Endothelial cell of hepatic sinusoid (primary cell): ENCODE data around the gene CD22.

Source experiments
- in situ Hi-C: cut with HindIII; loops from 2 replicates; pipeline ENCODE4 v1.10.0; 2017; ENCODE audit warnings: low sequenced_read_pairs

CD22 gene

GRCh38 chr19:35294859-35295791 is 33.9 kb upstream of the CD22 start:
- in situ Hi-C loops = loop anchor here (25.0 kb wide), 1 partner anchor 142 kb away; the partner anchor contains the start of gene FFAR2

DNA sequence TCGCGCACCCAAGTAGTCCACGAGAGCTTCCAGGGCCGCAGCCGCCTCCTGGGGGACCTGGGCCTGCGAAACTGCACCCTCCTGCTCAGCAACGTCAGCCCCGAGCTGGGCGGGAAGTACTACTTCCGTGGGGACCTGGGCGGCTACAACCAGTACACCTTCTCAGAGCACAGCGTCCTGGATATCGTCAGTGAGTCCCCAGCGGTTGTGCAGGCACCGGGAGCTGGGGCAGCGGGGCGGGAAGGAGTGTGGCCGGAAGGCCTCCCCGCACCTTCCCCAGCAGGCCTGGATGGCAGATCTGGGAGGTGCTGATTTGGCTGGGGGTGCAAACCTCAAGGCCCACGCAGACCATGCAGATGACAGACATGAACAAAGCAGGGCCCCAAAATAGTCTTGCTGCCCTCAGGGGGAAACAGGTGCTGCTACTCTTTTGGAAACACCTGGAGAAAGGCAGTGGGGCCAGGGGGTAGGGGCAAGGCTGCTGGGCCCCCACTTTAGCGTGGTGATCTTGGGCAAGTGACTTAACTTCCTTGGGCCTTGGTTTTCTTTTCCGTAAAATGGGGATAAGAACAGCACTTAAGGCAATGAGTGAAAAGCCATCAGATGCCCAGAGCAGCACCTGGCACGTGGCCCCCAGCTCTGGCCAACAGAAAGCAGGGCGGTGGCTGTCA is 33.1 kb upstream of the CD22 start:
- in situ Hi-C loops = loop anchor here (25.0 kb wide), 1 partner anchor 141 kb away; the partner anchor contains the start of gene FFAR2

DNA sequence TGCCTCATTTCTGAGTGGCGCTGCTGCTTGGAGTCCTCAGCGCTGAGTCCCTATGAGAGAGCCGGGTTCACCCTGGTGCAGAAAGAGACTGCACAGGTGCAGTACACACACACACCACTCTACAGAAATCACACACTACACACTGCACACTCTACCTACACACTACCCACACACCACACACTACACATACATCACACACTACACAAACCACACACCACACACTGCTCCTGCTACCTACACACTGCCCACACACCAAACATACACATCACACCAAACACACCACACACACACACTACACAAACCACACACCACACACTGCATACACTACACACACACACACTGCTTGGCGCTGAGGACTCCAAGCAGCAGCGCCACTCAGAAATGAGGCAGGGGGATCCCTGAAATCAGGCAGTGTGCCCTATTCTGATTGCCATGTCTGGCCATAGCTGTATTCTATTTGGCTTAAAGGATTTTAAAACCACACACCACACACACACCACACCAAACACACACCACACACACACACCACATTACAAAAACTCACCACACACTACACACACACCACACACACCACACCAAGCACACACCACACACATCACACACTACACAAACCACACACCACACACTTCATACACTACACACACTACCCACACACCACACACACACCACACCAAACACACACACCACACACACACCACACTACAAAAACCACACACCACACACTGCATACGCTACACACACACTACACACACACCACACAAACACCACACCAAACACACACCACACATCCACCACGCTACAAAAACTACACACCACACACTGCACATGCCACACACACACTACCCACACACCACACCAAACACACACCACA is 32.1 kb upstream of the CD22 start:
- in situ Hi-C loops = loop anchor here (25.0 kb wide), 1 partner anchor 140 kb away; the partner anchor contains the start of gene FFAR2

DNA sequence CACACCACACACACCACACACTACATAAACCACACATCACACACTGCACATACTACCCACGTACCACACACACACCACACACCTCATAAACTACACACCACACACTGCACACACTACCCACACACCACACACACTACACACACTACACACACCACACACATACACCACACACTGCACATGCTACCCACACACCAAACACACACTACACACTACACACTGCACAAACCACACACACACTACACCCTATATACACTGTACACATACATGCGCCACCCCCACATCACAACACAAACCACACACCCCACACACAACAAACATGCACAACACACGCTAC is 31.5 kb upstream of the CD22 start:
- in situ Hi-C loops = loop anchor here (25.0 kb wide), 1 partner anchor 140 kb away; the partner anchor contains the start of gene FFAR2

DNA sequence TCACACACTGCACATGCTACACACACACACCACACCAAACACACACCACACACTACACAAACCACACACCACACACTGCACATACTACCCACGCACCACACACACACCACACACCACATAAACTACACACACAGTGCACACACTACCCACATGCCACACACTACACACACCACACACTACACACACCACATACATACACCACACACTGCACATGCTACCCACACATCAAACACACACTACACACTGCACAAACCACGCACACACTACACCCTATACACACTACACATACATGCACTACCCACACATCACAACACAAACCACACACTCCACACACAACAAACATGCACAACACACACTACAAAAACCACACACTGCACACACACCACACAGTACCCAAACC is 31.1 kb upstream of the CD22 start:
- in situ Hi-C loops = loop anchor here (25.0 kb wide), 1 partner anchor 139 kb away; the partner anchor contains the start of gene FFAR2

DNA sequence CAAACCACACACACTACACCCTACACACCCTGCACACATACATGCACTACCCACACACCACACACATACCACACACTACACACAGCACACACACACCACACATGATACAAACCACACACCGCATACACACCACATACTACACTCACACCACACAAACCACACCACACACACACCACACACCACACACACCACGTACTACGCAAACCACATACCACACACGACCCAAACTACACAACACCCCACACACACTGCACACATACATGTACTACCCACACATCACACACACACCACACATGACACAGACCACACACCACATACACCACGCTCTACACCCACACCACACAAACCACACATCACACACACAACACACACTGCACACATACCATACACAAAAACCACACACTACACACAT is 30.4 kb upstream of the CD22 start:
- in situ Hi-C loops = loop anchor here (25.0 kb wide), 1 partner anchor 139 kb away; the partner anchor contains the start of gene FFAR2

DNA sequence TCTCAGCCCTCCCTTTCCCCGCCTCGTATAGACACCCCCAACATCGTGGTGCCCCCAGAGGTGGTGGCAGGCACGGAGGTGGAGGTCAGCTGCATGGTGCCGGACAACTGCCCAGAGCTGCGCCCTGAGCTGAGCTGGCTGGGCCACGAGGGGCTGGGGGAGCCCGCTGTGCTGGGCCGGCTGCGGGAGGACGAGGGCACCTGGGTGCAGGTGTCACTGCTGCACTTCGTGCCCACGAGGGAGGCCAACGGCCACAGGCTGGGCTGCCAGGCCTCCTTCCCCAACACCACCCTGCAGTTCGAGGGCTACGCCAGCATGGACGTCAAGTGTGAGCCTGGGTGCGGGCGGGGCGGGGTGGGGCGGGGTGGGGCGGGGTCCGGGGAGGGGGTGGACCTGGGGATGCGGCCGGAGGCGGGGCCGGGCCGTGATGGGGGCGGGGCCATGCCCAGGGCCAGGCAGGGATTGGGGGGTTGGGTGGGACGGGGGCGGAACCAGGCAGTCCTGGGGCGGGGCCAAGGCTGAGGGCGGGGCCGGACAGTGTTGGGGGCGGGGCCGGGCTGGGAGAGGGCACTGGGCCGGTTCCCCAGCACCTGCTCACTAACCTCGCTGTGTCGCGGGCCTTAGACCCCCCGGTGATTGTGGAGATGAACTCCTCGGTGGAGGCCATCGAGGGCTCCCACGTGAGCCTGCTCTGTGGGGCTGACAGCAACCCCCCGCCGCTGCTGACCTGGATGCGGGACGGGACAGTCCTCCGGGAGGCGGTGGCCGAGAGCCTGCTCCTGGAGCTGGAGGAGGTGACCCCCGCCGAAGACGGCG is 29.3 kb upstream of the CD22 start:
- in situ Hi-C loops = loop anchor here (25.0 kb wide), 1 partner anchor 138 kb away; the partner anchor contains the start of gene FFAR2

DNA sequence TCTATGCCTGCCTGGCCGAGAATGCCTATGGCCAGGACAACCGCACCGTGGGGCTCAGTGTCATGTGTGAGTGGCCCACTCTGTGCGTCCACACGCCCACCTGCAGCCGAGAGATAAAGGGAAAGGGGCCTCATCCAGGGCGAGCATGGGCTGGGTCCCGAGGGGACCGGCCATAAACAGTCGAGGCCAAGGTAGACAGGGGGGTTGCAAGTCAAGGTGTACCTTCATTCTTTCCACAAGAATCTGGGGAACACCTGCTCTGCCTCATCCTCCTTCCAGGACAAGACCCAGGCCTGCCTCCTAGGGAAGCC is 28.7 kb upstream of the CD22 start:
- in situ Hi-C loops = no loop called here

GRCh38 chr19:35301961-35302360 is 27.0 kb upstream of the CD22 start:
- in situ Hi-C loops = no loop called here

GRCh38 chr19:35302446-35302845 is 26.5 kb upstream of the CD22 start:
- in situ Hi-C loops = no loop called here

DNA sequence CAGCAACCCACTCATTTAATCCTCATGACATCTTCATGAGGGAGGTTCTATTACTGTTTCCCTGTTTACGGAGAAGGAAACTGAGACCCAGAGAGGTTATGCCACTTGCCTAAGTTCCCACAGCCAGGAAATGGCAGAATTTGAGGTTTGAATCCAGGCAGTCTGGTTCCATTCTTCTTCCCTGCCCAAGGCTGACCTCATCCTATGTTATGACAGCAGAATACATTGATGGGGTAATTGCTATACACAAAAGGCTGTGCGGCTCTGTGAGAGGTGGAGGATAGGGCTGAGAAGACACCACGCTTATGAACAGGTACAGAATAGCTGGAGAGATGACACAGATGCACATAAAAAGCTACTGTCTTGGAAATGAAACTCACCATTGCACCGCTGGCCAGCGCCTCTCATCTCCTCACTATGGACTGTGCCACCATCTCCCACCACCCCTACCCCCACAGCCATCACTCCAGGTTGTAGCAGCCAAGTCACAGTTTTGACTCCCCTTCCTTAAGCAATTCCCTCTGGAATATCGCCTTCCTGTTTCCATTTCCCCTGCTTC is 25.6 kb upstream of the CD22 start:
- in situ Hi-C loops = no loop called here

GRCh38 chr19:35304036-35304435 is 25.0 kb upstream of the CD22 start:
- in situ Hi-C loops = no loop called here

GRCh38 chr19:35305181-35305580 is 23.8 kb upstream of the CD22 start:
- in situ Hi-C loops = loop anchor here (5.0 kb wide), 1 partner anchor 47 kb away; no protein-coding TSS in a partner anchor

- in situ Hi-C loops = loop anchor here (5.0 kb wide), 1 partner anchor 46 kb away; no protein-coding TSS in a partner anchor
These were observed 22.3 kb upstream of the CD22 start for GRCh38 chr19:35306473-35307246.

GRCh38 chr19:35307931-35308330 is 21.1 kb upstream of the CD22 start:
- in situ Hi-C loops = loop anchor here (5.0 kb wide), 1 partner anchor 44 kb away; no protein-coding TSS in a partner anchor

GRCh38 chr19:35308910-35309309 is 20.1 kb upstream of the CD22 start:
- in situ Hi-C loops = loop anchor here (5.0 kb wide), 1 partner anchor 43 kb away; no protein-coding TSS in a partner anchor

DNA sequence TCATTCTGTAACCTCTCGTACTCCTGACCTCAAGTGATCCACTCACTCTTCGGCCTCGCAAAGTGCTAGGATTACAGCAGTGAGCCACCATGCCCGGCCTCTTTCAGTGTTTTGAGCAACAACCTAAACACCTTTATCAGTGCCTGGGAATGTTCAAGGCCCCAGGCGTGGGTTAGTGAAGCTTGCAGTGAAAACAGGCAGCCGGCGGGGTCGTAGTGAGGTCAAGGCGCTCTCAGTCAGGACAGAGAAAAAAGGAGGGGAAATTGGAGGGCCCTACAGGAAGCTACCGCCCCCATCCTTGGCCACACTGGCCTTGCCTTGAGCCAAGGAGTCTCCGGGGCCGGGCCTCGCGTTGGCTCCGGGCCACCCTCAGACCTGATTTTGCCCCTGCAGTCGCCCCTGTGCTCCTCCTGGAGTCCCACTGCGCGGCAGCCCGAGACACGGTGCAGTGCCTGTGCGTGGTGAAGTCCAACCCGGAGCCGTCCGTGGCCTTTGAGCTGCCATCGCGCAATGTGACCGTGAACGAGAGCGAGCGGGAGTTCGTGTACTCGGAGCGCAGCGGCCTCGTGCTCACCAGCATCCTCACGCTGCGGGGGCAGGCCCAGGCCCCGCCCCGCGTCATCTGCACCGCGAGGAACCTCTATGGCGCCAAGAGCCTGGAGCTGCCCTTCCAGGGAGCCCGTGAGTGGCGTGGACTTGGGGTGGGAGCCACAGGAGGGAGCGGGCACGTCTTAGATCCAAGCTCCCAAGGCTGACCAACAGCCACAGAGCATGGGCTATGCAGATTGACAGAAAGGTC is 19.3 kb upstream of the CD22 start:
- in situ Hi-C loops = loop anchor here (5.0 kb wide), 1 partner anchor 43 kb away; no protein-coding TSS in a partner anchor

DNA sequence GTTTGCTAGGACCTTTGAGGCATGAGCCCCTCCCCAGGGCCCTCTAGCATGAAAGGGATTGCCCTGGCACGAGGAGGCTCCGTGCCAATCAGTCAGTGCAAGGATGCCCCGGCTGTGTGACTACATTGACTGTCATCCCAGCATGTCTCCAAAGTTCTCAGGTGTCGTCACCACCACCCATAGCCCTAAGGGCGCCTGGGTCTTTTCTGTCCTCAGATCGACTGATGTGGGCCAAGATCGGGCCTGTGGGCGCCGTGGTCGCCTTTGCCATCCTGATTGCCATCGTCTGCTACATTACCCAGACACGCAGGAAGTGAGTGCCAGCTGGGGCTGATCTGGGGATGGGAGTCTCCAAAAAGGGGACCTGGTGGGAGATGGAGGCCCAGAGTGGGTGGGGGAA is 18.7 kb upstream of the CD22 start:
- in situ Hi-C loops = no loop called here
